Thoracic aorta (tissue), 2 donors: ENCODE measurements around the gene PKNOX2. TPM values are rescaled to one million over a fixed set of nuclear protein-coding genes. Genes with fewer than 3 reads are reported as not detected.

ENCODE experiments used
- ATAC-seq: fragments of 150-250 bp; one replicate; pipeline ENCODE4 v1.8.0; 2017; ENCODE audit warnings: low read depth; ENCODE audit not compliant: insufficient number of reproducible peaks, low FRiP score
- DNase-seq: peaks from one replicate; pipeline ENCODE4 v3.0.0-alpha.2; 2020; ENCODE audit warnings: low spot score
- H3K27ac ChIP-seq, 2 donors: fragments of 200-600 bp; sonication (generic); 1 replicate in 1 of 2; 2 replicates in 1 of 2; pipeline ENCODE4 v1.5.1; 2016; ENCODE audit warnings: mild to moderate bottlenecking in 2 of 2, moderate library complexity in 2 of 2
- H3K27me3 ChIP-seq: fragments of 200-600 bp; sonication (generic); replicated peaks from 2 replicates; pipeline ENCODE4 v1.6.0; 2016; ENCODE audit warnings: mild to moderate bottlenecking; ENCODE audit not compliant: insufficient read depth
- H3K36me3 ChIP-seq: fragments of 200-600 bp; sonication (generic); one replicate; pipeline ENCODE4 v1.5.1; 2016
- H3K4me1 ChIP-seq, 2 donors: fragments of 200-600 bp; sonication (generic); 1 replicate in 1 of 2; 2 replicates in 1 of 2; pipeline versions ENCODE4 v1.5.1 to v1.6.0; 2016; ENCODE audit warnings: low read depth in 2 of 2, mild to moderate bottlenecking in 1 of 2; ENCODE audit not compliant: control insufficient read depth in 1 of 2
- H3K4me3 ChIP-seq: fragments of 200-600 bp; sonication (generic); 2 replicates; pipeline ENCODE4 v1.5.1; 2016; ENCODE audit warnings: mild to moderate bottlenecking
- H3K9me3 ChIP-seq: fragments of 200-600 bp; sonication (generic); 2 replicates; pipeline ENCODE4 v1.5.1; 2016
- CTCF ChIP-seq: fragments of 200-600 bp; sonication (generic); IDR thresholded peaks from one replicate; pipeline ENCODE4 v1.5.1; 2019; ENCODE audit warnings: antibody characterized with exemption
- total RNA-seq, 2 donors: library from RNA; depleted of rRNA; stranded (reverse); fragments of >200 nt; gene quantifications; one replicate each; pipeline versions ENCODE4 v1.1.0 to v1.2.3, GENCODE V29; 2016

The PKNOX2 gene
- total RNA-seq, 2 donors from 2014 or later: 1.4 to 9.2 TPM

GRCh38 chr11:125167954-125168835 lies 3.6 kb downstream of the PKNOX2 start:
- no peaks in the 10 kb centered on the region for H3K36me3 ChIP-seq
- no peaks in the 10 kb centered on the region for H3K9me3 ChIP-seq
- peak overlapping the region; percentile 81 to 86 for H3K27ac ChIP-seq
- ATAC-seq (no peak), DNase-seq (no peak)
- peak overlapping the region; percentile 70 for H3K4me3 ChIP-seq
- no peaks in the 10 kb centered on the region for H3K27me3 ChIP-seq
- peaks cover 37 to 62% of the 10 kb centered on the region in 2 donors for H3K4me1 ChIP-seq
- no peak for TF ChIP-seq CTCF

DNA sequence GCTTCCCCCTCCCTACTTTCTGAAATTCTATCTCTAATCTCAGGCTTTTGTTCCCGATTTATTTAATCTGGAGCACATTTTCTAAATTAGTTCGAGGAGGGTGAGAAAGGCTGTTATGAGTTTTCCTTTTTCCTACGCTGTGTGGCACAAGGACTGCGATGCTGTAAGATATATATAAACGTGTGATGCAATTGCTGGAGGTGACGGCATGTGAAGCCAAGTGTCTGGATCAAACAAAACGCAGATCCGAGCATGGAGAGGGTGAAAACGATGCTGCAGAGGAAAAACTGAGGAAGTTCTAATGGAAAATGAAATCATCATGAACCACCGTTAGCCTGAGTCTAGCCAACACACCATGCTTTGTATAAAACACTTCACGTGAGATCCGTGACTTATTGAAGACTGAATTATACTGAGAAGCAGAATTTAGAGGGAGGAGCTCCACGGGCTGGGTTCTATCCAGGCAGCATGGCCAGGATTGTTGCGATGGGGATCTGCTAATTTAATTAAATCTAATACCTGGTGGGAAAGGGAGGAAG lies 4.4 kb downstream of the PKNOX2 start:
- no peaks in the 10 kb centered on the region for H3K36me3 ChIP-seq
- no peak for TF ChIP-seq CTCF
- peaks cover 35 to 59% of the 10 kb centered on the region in 2 donors for H3K4me1 ChIP-seq
- H3K4me3 ChIP-seq: peak overlapping the region; percentile 30
- DNase-seq (no peak), ATAC-seq (no peak)
- no peaks in the 10 kb centered on the region for H3K27me3 ChIP-seq
- H3K9me3 ChIP-seq: no peaks in the 10 kb centered on the region
- H3K27ac ChIP-seq: peak overlapping the region; percentile 81 to 86

- peak overlapping the region; percentile 73 to 81 for H3K27ac ChIP-seq
- H3K9me3 ChIP-seq: no peaks in the 10 kb centered on the region
- no peak for TF ChIP-seq CTCF
- H3K4me3 ChIP-seq: peak overlapping the region; percentile 51
- peaks cover 33 to 57% of the 10 kb centered on the region in 2 donors for H3K4me1 ChIP-seq
- DNase-seq: no peak
- H3K27me3 ChIP-seq: no peaks in the 10 kb centered on the region
- ATAC-seq: no peak
- H3K36me3 ChIP-seq: no peaks in the 10 kb centered on the region
These were observed 5.5 kb downstream of the PKNOX2 start for GRCh38 chr11:125170001-125170509.

DNA sequence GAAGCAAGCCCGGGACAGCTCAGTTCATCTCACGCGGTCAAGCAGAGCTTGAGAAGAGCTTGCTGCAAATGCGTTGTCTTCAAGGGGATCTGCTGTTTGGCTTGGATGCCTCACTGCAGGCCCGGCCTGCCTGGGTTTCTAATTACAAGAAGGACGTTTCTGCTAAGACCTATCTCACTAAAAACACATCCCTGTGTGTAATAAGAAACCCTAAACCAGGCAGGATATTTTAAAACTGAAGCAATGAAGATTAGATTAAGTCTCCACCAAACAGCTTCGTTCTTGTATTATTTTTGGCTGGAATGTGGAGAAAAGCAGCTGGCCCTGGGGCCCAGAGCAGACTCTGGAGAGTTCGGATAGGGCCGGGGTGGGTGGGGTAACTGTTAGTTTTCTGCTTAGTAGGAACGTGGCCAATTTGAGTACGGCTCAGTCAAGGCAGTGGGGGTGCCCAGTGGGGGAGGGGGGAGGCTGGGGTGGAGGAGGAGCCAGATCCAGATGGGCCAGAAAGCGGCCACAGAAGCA lies 6.0 kb downstream of the PKNOX2 start:
- H3K4me3 ChIP-seq: peak overlapping the region; percentile 51
- no peak for TF ChIP-seq CTCF
- H3K4me1 ChIP-seq: peaks cover 35 to 62% of the 10 kb centered on the region in 2 donors
- H3K9me3 ChIP-seq: no peaks in the 10 kb centered on the region
- no peaks in the 10 kb centered on the region for H3K36me3 ChIP-seq
- DNase-seq (no peak), ATAC-seq (peak; percentile 41)
- H3K27ac ChIP-seq: peak overlapping the region; percentile 73 to 81
- H3K27me3 ChIP-seq: no peaks in the 10 kb centered on the region

GRCh38 chr11:125171974-125172373 lies 7.4 kb downstream of the PKNOX2 start:
- no peak overlapping the region for H3K4me3 ChIP-seq
- no peak for ATAC-seq
- no peak overlapping the region for H3K27ac ChIP-seq
- no peak for DNase-seq
- H3K36me3 ChIP-seq: no peaks in the 10 kb centered on the region
- peaks cover 42 to 65% of the 10 kb centered on the region in 2 donors for H3K4me1 ChIP-seq
- no peaks in the 10 kb centered on the region for H3K27me3 ChIP-seq
- no peak for TF ChIP-seq CTCF
- H3K9me3 ChIP-seq: no peaks in the 10 kb centered on the region
